Stimulated activated naive B cell treated with anti-CD40 and anti-IgM and Interleukin-4, amounts not matched to agents 10 μg/mL and 1 μg/mL and 100 μg/mL, for 72 hours (primary cell): ENCODE measurements around the gene CORO2B.

Experiments
- ATAC-seq, 2 donors: fragments of 150-1000 bp; cut with Tn5 transposase; replicated peaks; 2 replicates each; pipeline ENCODE4 v1.10.0; 2021; ENCODE audit warnings: moderate library complexity in 1 of 2
- DNase-seq: peaks from one replicate; pipeline ENCODE4 v3.0.0; 2021
- H3K27ac Mint-ChIP-seq: one replicate; pipeline ENCODE4 v1.8.0; 2022; ENCODE audit warnings: mild to moderate bottlenecking, mixed read lengths
- H3K27me3 Mint-ChIP-seq, 2 donors: one replicate each; pipeline ENCODE4 v1.8.0; 2022; ENCODE audit warnings: mixed read lengths in 2 of 2
- H3K36me3 Mint-ChIP-seq, 2 donors: one replicate each; pipeline ENCODE4 v1.8.0; 2022; ENCODE audit warnings: mixed read lengths in 2 of 2, mild to moderate bottlenecking in 1 of 2
- H3K4me1 Mint-ChIP-seq, 2 donors: one replicate each; pipeline ENCODE4 v1.8.0; 2022; ENCODE audit warnings: mixed read lengths in 2 of 2, mild to moderate bottlenecking in 1 of 2
- H3K4me3 Mint-ChIP-seq, 2 donors: one replicate each; pipeline ENCODE4 v1.8.0; 2022; ENCODE audit warnings: mild to moderate bottlenecking in 2 of 2, mixed read lengths in 2 of 2, moderate library complexity in 1 of 2
- H3K9me3 Mint-ChIP-seq, 2 donors: one replicate each; pipeline ENCODE4 v1.8.0; 2022; ENCODE audit warnings: mixed read lengths in 2 of 2, mild to moderate bottlenecking in 1 of 2

CORO2B gene

GRCh38 chr15:68559345-68560310 is 19.2 kb upstream of the CORO2B start:
- Mint-ChIP-seq H3K27me3 (peaks cover 35 to 39% of the 10 kb centered on the region in 2 donors), H3K36me3 (no peaks in the 10 kb centered on the region), H3K27ac (peak overlapping the region; percentile 78), H3K9me3 (no peaks in the 10 kb centered on the region), H3K4me1 (peaks cover 21 to 26% of the 10 kb centered on the region in 2 donors), H3K4me3 (peak overlapping the region; percentile 89 to 91)
- peak; percentile 70 for DNase-seq
- ATAC-seq, result peak; percentile 89 to 90

- ATAC-seq (no peak), DNase-seq (no peak)
- peaks cover 21 to 26% of the 10 kb centered on the region in 2 donors for H3K4me1 Mint-ChIP-seq
- H3K36me3 Mint-ChIP-seq, result no peaks in the 10 kb centered on the region
- H3K27me3 Mint-ChIP-seq, result peaks cover 26 to 31% of the 10 kb centered on the region in 2 donors
- H3K4me3 Mint-ChIP-seq, result peak overlapping the region; percentile 89 to 91
- H3K9me3 Mint-ChIP-seq, result no peaks in the 10 kb centered on the region
- no peak overlapping the region for H3K27ac Mint-ChIP-seq
Measured at GRCh38 chr15:68560501-68561113, 18.2 kb upstream of the CORO2B start.

- Mint-ChIP-seq H3K36me3 (no peaks in the 10 kb centered on the region), H3K9me3 (no peaks in the 10 kb centered on the region), H3K27ac (no peak overlapping the region), H3K4me1 (peaks cover 21 to 26% of the 10 kb centered on the region in 2 donors), H3K4me3 (no peak overlapping the region), H3K27me3 (peaks cover 23 to 27% of the 10 kb centered on the region in 2 donors)
- ATAC-seq, result no peak
- DNase-seq, result no peak
Measured at GRCh38 chr15:68561171-68561900, 17.5 kb upstream of the CORO2B start.

GRCh38 chr15:68561901-68562300 is 16.9 kb upstream of the CORO2B start:
- DNase-seq, result no peak
- no peak overlapping the region for H3K27ac Mint-ChIP-seq
- H3K36me3 Mint-ChIP-seq, result no peaks in the 10 kb centered on the region
- peaks cover 21 to 26% of the 10 kb centered on the region in 2 donors for H3K4me1 Mint-ChIP-seq
- H3K27me3 Mint-ChIP-seq, result peaks cover 23 to 27% of the 10 kb centered on the region in 2 donors
- H3K9me3 Mint-ChIP-seq, result no peaks in the 10 kb centered on the region
- no peak for ATAC-seq
- H3K4me3 Mint-ChIP-seq, result no peak overlapping the region

- ATAC-seq (no peak), DNase-seq (no peak)
- H3K27me3 Mint-ChIP-seq, result peaks cover 13 to 14% of the 10 kb centered on the region in 2 donors
- H3K36me3 Mint-ChIP-seq, result no peaks in the 10 kb centered on the region
- H3K4me3 Mint-ChIP-seq, result no peak overlapping the region
- H3K4me1 Mint-ChIP-seq, result peaks cover 12 to 19% of the 10 kb centered on the region in 2 donors
- H3K9me3 Mint-ChIP-seq, result no peaks in the 10 kb centered on the region
- no peak overlapping the region for H3K27ac Mint-ChIP-seq
Measured at GRCh38 chr15:68564173-68564572, 14.6 kb upstream of the CORO2B start.

- Mint-ChIP-seq H3K4me1 (peaks cover 5 to 8% of the 10 kb centered on the region in 2 donors), H3K4me3 (no peak overlapping the region), H3K27ac (no peak overlapping the region), H3K27me3 (peaks cover 4 to 12% of the 10 kb centered on the region in 2 donors), H3K9me3 (no peaks in the 10 kb centered on the region), H3K36me3 (no peaks in the 10 kb centered on the region)
- DNase-seq (no peak), ATAC-seq (no peak)
Measured at GRCh38 chr15:68565234-68565633, 13.6 kb upstream of the CORO2B start.

- ATAC-seq, result no peak
- Mint-ChIP-seq H3K9me3 (no peaks in the 10 kb centered on the region), H3K36me3 (no peaks in the 10 kb centered on the region), H3K4me1 (peaks cover 3 to 5% of the 10 kb centered on the region in 2 donors), H3K27me3 (peaks cover under 1 to 16% of the 10 kb centered on the region in 2 donors), H3K27ac (no peak overlapping the region), H3K4me3 (no peak overlapping the region)
- no peak for DNase-seq
Measured at GRCh38 chr15:68565726-68566125, 13.1 kb upstream of the CORO2B start.

- ATAC-seq (no peak), DNase-seq (no peak)
- Mint-ChIP-seq H3K9me3 (no peaks in the 10 kb centered on the region), H3K4me3 (no peak overlapping the region), H3K4me1 (peaks cover 3 to 4% of the 10 kb centered on the region in 2 donors), H3K27me3 (peaks cover 0 to 14% of the 10 kb centered on the region in 2 donors), H3K36me3 (no peaks in the 10 kb centered on the region), H3K27ac (no peak overlapping the region)
Measured at GRCh38 chr15:68566377-68566954, 12.3 kb upstream of the CORO2B start.

- ATAC-seq (no peak), DNase-seq (no peak)
- H3K9me3 Mint-ChIP-seq, result no peaks in the 10 kb centered on the region
- no peaks in the 10 kb centered on the region for H3K36me3 Mint-ChIP-seq
- H3K4me1 Mint-ChIP-seq, result peaks cover 0 to 3% of the 10 kb centered on the region in 2 donors
- H3K27me3 Mint-ChIP-seq, result peaks cover 0 to 10% of the 10 kb centered on the region in 2 donors
- no peak overlapping the region for H3K4me3 Mint-ChIP-seq
- no peak overlapping the region for H3K27ac Mint-ChIP-seq
Measured at GRCh38 chr15:68567345-68567744, 11.4 kb upstream of the CORO2B start.

- no peak for DNase-seq
- H3K36me3 Mint-ChIP-seq, result no peaks in the 10 kb centered on the region
- H3K4me3 Mint-ChIP-seq, result no peak overlapping the region
- peaks cover 0 to 11% of the 10 kb centered on the region in 2 donors for H3K4me1 Mint-ChIP-seq
- H3K27ac Mint-ChIP-seq, result no peak overlapping the region
- no peaks in the 10 kb centered on the region for H3K9me3 Mint-ChIP-seq
- peaks cover 6 to 18% of the 10 kb centered on the region in 2 donors for H3K27me3 Mint-ChIP-seq
- ATAC-seq, result no peak
Measured at GRCh38 chr15:68570974-68571373, 7.8 kb upstream of the CORO2B start.

GRCh38 chr15:68571582-68571981 is 7.2 kb upstream of the CORO2B start:
- Mint-ChIP-seq H3K4me1 (peaks cover 0 to 12% of the 10 kb centered on the region in 2 donors), H3K4me3 (no peak overlapping the region), H3K27ac (no peak overlapping the region), H3K27me3 (peaks cover 6 to 20% of the 10 kb centered on the region in 2 donors), H3K9me3 (no peaks in the 10 kb centered on the region), H3K36me3 (no peaks in the 10 kb centered on the region)
- DNase-seq (no peak), ATAC-seq (no peak)

GRCh38 chr15:68572309-68572708 is 6.5 kb upstream of the CORO2B start:
- no peak overlapping the region for H3K27ac Mint-ChIP-seq
- ATAC-seq (no peak), DNase-seq (no peak)
- H3K36me3 Mint-ChIP-seq, result no peaks in the 10 kb centered on the region
- no peaks in the 10 kb centered on the region for H3K9me3 Mint-ChIP-seq
- peaks cover 9 to 25% of the 10 kb centered on the region in 2 donors for H3K27me3 Mint-ChIP-seq
- H3K4me3 Mint-ChIP-seq, result no peak overlapping the region
- peaks cover 2 to 19% of the 10 kb centered on the region in 2 donors for H3K4me1 Mint-ChIP-seq

GRCh38 chr15:68572921-68573320 is 5.9 kb upstream of the CORO2B start:
- DNase-seq (no peak), ATAC-seq (no peak)
- Mint-ChIP-seq H3K36me3 (no peaks in the 10 kb centered on the region), H3K27ac (no peak overlapping the region), H3K27me3 (peaks cover 9 to 25% of the 10 kb centered on the region in 2 donors), H3K9me3 (no peaks in the 10 kb centered on the region), H3K4me1 (peaks cover 6 to 25% of the 10 kb centered on the region in 2 donors), H3K4me3 (no peak overlapping the region)

- ATAC-seq (no peak), DNase-seq (no peak)
- Mint-ChIP-seq H3K27ac (no peak overlapping the region), H3K36me3 (no peaks in the 10 kb centered on the region), H3K4me3 (no peak overlapping the region), H3K9me3 (no peaks in the 10 kb centered on the region), H3K27me3 (peaks cover 9 to 25% of the 10 kb centered on the region in 2 donors), H3K4me1 (peaks cover 9 to 29% of the 10 kb centered on the region in 2 donors)
Measured at GRCh38 chr15:68574046-68574445, 4.7 kb upstream of the CORO2B start.
